CD14-positive monocyte (primary cell): ENCODE data around the gene GDA. TPM values are rescaled to one million over a fixed set of nuclear protein-coding genes. Genes with fewer than 3 reads are reported as not detected.

Source experiments
- DNase-seq, 3 donors: peaks; one replicate each; pipeline ENCODE4 v3.0.0-alpha.2; 2011 to 2022
- H2AFZ ChIP-seq: 2 replicates; pipeline ENCODE4 v1.6.0; 2012; ENCODE audit warnings: mild to moderate bottlenecking, low read depth, low read length, inconsistent platforms; ENCODE audit not compliant: insufficient read depth, poor library complexity, severe bottlenecking
- H3K27ac ChIP-seq, 2 donors: 1 replicate in 1 of 2; 2 replicates in 1 of 2; pipeline ENCODE4 v1.5.1; 2012 to 2013; ENCODE audit warnings: low read length in 2 of 2, control low read depth in 1 of 2, inconsistent platforms in 1 of 2, low read depth in 1 of 2, mild to moderate bottlenecking in 1 of 2
- H3K27me3 ChIP-seq, 2 donors: one replicate each; pipeline versions ENCODE4 v1.6.0 to v1.6.1; 2011 to 2013; ENCODE audit warnings: low read length in 2 of 2; ENCODE audit not compliant: control insufficient read depth in 2 of 2, insufficient read depth in 2 of 2
- H3K36me3 ChIP-seq, 2 donors: replicated peaks in 1 of 2; 1 replicate in 1 of 2; 2 replicates in 1 of 2; pipeline versions ENCODE4 v1.5.1 to v1.6.1; 2012 to 2013; ENCODE audit warnings: low read length in 2 of 2, control low read depth in 1 of 2, inconsistent platforms in 1 of 2, mild to moderate bottlenecking in 1 of 2; ENCODE audit not compliant: insufficient read depth in 2 of 2, control insufficient read depth in 1 of 2
- H3K4me1 ChIP-seq, 2 donors: 1 replicate in 1 of 2; 2 replicates in 1 of 2; pipeline versions ENCODE4 v1.5.1 to v1.6.1; 2012 to 2013; ENCODE audit warnings: low read length in 2 of 2, control low read depth in 1 of 2, inconsistent platforms in 1 of 2, mild to moderate bottlenecking in 1 of 2, moderate library complexity in 1 of 2; ENCODE audit not compliant: insufficient read depth in 2 of 2, control insufficient read depth in 1 of 2
- H3K4me2 ChIP-seq: replicated peaks from 2 replicates; pipeline ENCODE3; 2012; ENCODE audit warnings: low read length, moderate library complexity, mild to moderate bottlenecking; ENCODE audit not compliant: poor library complexity, severe bottlenecking; ENCODE audit errors: extremely low read depth
- H3K4me3 ChIP-seq, 3 experiments: fragments of 200-600 bp in 1 of 3; sonication (generic) in 1 of 3; replicated peaks in 1 of 3; 1 replicate in 2 of 3; 2 replicates in 1 of 3; pipeline ENCODE4 v1.5.1; 2011 to 2013; ENCODE audit warnings: low read length in 3 of 3, mild to moderate bottlenecking in 3 of 3, control low read depth in 2 of 3, low read depth in 2 of 3, inconsistent platforms in 1 of 3, moderate library complexity in 1 of 3
- H3K79me2 ChIP-seq: 2 replicates; pipeline ENCODE4 v1.6.0; 2012; ENCODE audit warnings: mild to moderate bottlenecking, control low read depth, inconsistent platforms, low read length, moderate library complexity; ENCODE audit not compliant: insufficient read depth
- H3K9ac ChIP-seq: 2 replicates; pipeline ENCODE4 v1.6.0; 2017; ENCODE audit warnings: low read length, mild to moderate bottlenecking; ENCODE audit not compliant: insufficient read depth, poor library complexity, severe bottlenecking
- H3K9me3 ChIP-seq, 2 donors: replicated peaks in 1 of 2; 1 replicate in 1 of 2; 2 replicates in 1 of 2; pipeline versions ENCODE4 v1.5.1 to v1.6.1; 2012 to 2013; ENCODE audit warnings: low read length in 2 of 2, control low read depth in 1 of 2; ENCODE audit not compliant: control insufficient read depth in 1 of 2, insufficient read depth in 1 of 2
- H4K20me1 ChIP-seq: 2 replicates; pipeline ENCODE4 v1.6.0; 2012; ENCODE audit warnings: mild to moderate bottlenecking, low read length, control low read depth, moderate library complexity; ENCODE audit not compliant: insufficient read depth
- H3K27ac Mint-ChIP-seq, 7 donors: one replicate each; pipeline ENCODE4 v1.8.0; 2020; ENCODE audit warnings: mild to moderate bottlenecking in 7 of 7, mixed read lengths in 7 of 7, moderate library complexity in 6 of 7, inconsistent platforms in 2 of 7
- H3K27me3 Mint-ChIP-seq, 3 donors: one replicate each; pipeline ENCODE4 v1.8.0; 2021 to 2022; ENCODE audit warnings: low read depth in 3 of 3, mild to moderate bottlenecking in 3 of 3, mixed read lengths in 3 of 3, moderate library complexity in 3 of 3, inconsistent platforms in 1 of 3
- H3K36me3 Mint-ChIP-seq, 2 donors: one replicate each; pipeline ENCODE4 v1.8.0; 2020; ENCODE audit warnings: mixed read lengths in 2 of 2, inconsistent platforms in 1 of 2, mild to moderate bottlenecking in 1 of 2
- H3K4me1 Mint-ChIP-seq: one replicate; pipeline ENCODE4 v1.8.0; 2020; ENCODE audit warnings: mild to moderate bottlenecking, mixed read lengths
- H3K4me3 Mint-ChIP-seq, 2 donors: one replicate each; pipeline ENCODE4 v1.8.0; 2020; ENCODE audit warnings: mild to moderate bottlenecking in 2 of 2, mixed read lengths in 2 of 2, moderate library complexity in 1 of 2
- H3K9me3 Mint-ChIP-seq, 7 donors: one replicate each; pipeline ENCODE4 v1.8.0; 2020 to 2022; ENCODE audit warnings: mixed read lengths in 7 of 7, mild to moderate bottlenecking in 6 of 7, moderate library complexity in 6 of 7, inconsistent platforms in 2 of 7
- WGBS: methylation state at CpG from one replicate; pipeline ENCODE4 v1.1.5; 2013; ENCODE audit warnings: missing lambda C conversion rate; ENCODE audit not compliant: insufficient coverage; 5-methylcytosine and 5-hydroxymethylcytosine counted together
- intact Hi-C, 2 donors: fragments of 100-400 bp; cut with micrococcal nuclease; formaldehyde crosslinking; loops; one replicate each; pipeline versions ENCODE4 v1.15.0 to v1.15.1; 2023
- polyA plus RNA-seq, 3 donors: library from polyadenylated mRNA; depleted of rRNA in 1 of 3; unstranded in 2 of 3; stranded (reverse) in 1 of 3; fragments of 300-500 nt in 2 of 3; fragments of >200 nt in 1 of 3; fragmentation: Illumina TruSeq in 2 of 3; gene quantifications; 1 replicate in 2 of 3; 2 replicates in 1 of 3; pipeline ENCODE4 v1.2.3, GENCODE V29; 2012 to 2021
- TF ChIP-seq, protein P1 (sequence below): fragments of 200-600 bp; IDR thresholded peaks from one replicate; pipeline ENCODE4 v1.8.0; 2022; ENCODE audit warnings: antibody characterized with exemption, mild to moderate bottlenecking

Gene GDA
- polyA plus RNA-seq, 3 donors, result not detected

DNA sequence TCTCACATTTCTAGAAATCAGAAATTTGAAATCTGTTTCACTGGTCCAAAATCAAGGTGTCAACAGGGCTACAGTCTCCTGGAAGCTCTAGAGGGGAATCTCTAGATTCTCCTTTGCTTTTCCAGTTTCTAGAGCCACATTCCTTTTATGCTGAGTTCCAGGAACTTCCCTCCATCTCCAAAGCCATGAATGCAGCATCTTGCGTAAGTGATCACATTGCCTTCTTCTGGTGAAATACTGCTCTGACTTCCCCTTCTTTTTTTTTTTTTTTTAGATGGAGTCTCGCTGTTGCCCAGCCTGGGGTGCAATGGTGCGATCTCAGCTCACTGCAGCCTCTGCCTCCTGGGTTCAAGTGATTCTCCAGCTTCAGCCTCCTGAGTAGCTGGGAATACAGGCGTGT, 23.8 kb downstream of the GDA start:
- no peaks in the 10 kb centered on the region for H3K9me3 ChIP-seq
- TF ChIP-seq, protein P1, sequence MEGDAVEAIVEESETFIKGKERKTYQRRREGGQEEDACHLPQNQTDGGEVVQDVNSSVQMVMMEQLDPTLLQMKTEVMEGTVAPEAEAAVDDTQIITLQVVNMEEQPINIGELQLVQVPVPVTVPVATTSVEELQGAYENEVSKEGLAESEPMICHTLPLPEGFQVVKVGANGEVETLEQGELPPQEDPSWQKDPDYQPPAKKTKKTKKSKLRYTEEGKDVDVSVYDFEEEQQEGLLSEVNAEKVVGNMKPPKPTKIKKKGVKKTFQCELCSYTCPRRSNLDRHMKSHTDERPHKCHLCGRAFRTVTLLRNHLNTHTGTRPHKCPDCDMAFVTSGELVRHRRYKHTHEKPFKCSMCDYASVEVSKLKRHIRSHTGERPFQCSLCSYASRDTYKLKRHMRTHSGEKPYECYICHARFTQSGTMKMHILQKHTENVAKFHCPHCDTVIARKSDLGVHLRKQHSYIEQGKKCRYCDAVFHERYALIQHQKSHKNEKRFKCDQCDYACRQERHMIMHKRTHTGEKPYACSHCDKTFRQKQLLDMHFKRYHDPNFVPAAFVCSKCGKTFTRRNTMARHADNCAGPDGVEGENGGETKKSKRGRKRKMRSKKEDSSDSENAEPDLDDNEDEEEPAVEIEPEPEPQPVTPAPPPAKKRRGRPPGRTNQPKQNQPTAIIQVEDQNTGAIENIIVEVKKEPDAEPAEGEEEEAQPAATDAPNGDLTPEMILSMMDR, result no peak
- Mint-ChIP-seq H3K27me3 (peaks cover 0 to 17% (median 2%) of the 10 kb centered on the region in 3 donors), H3K4me1 (peaks cover 22% of the 10 kb centered on the region), H3K4me3 (no peak overlapping the region), H3K27ac (peak overlapping the region in 6 of 7 donors; percentile 36 to 82 (median 76)), H3K9me3 (peaks cover 0 to 5% (median 1%) of the 10 kb centered on the region in 7 donors), H3K36me3 (peaks cover 0 to 1% of the 10 kb centered on the region in 2 donors)
- H3K36me3 ChIP-seq, result no peaks in the 10 kb centered on the region
- H3K79me2 ChIP-seq, result no peaks in the 10 kb centered on the region
- H3K4me2 ChIP-seq, result peak overlapping the region; percentile 2
- no peaks in the 10 kb centered on the region for H3K27me3 ChIP-seq
- H3K27ac ChIP-seq, result peak overlapping the region in 1 of 2 donors; percentile 55
- peak overlapping the region in 1 of 3 experiments; percentile 9 for H3K4me3 ChIP-seq
- peaks cover 18 to 23% of the 10 kb centered on the region in 2 donors for H3K4me1 ChIP-seq
- 39% methylated on average over 4 of the region's 4 CpGs for WGBS
- H4K20me1 ChIP-seq, result no peaks in the 10 kb centered on the region
- H2AFZ ChIP-seq, result no peak overlapping the region
- peak; percentile 56 to 86 (median 82) for DNase-seq
- no peak overlapping the region for H3K9ac ChIP-seq
- intact Hi-C loops, result no loop called here

DNA sequence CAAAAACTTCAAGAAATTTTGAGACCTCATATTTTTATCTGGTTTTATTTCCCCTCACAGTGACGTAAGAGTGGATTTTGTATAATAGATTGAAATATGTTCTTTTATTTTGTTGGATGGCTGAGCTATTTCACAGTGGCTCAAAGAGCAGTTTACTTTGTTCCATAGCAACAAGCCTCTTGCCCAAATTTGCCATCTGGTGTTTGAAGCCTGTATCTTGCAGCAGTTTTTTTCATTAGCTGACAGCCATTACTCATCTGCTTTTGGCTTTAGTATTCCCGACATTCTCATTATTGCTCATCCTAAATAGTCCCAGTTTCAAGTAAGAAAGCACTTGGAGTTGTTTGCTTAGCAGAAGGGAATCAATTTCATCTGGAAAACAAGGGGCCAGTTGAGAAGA, 36.3 kb downstream of the GDA start:
- H3K27me3 Mint-ChIP-seq, result peaks cover 5 to 58% (median 8%) of the 10 kb centered on the region in 3 donors
- TF ChIP-seq, protein P1, result no peak
- peak overlapping the region in 1 of 2 donors; percentile 50 for H3K4me3 Mint-ChIP-seq
- Histone ChIP-seq H3K27ac (no peak overlapping the region), H3K79me2 (no peaks in the 10 kb centered on the region), H3K4me3 (no peak overlapping the region), H3K4me1 (peaks cover 0 to 10% of the 10 kb centered on the region in 2 donors), H3K27me3 (no peaks in the 10 kb centered on the region), H4K20me1 (no peaks in the 10 kb centered on the region), H3K36me3 (no peaks in the 10 kb centered on the region), H2AFZ (no peak overlapping the region), H3K4me2 (no peak overlapping the region), H3K9me3 (peaks cover 0 to 3% of the 10 kb centered on the region in 2 donors), H3K9ac (no peak overlapping the region)
- no CpG with 5 or more reads among the region's 2 CpGs for WGBS
- H3K27ac Mint-ChIP-seq, result no peak overlapping the region
- intact Hi-C loops, result no loop called here
- H3K9me3 Mint-ChIP-seq, result peaks cover 2 to 15% (median 5%) of the 10 kb centered on the region in 7 donors
- peaks cover 15% of the 10 kb centered on the region for H3K4me1 Mint-ChIP-seq
- peaks cover 0 to 2% of the 10 kb centered on the region in 2 donors for H3K36me3 Mint-ChIP-seq
- no peak for DNase-seq
